GM23248 (cell line): Measurements from ENCODE around the gene NKAIN1. TPM values are rescaled to one million over a fixed set of nuclear protein-coding genes. Genes with fewer than 3 reads are reported as not detected.

Source experiments
- DNase-seq: peaks from one replicate; pipeline ENCODE4 v3.0.0-alpha.2; 2015
- H2AFZ ChIP-seq: fragments of 200-600 bp; sonication (generic); 2 replicates; pipeline ENCODE4 v1.6.1; 2016; ENCODE audit warnings: antibody characterized with exemption
- H3F3A ChIP-seq: fragments of 200-600 bp; sonication (generic); 2 replicates; pipeline ENCODE4 v1.6.1; 2016; ENCODE audit warnings: mild to moderate bottlenecking, antibody characterized with exemption, mixed run types; ENCODE audit not compliant: insufficient read depth
- H3K27ac ChIP-seq: fragments of 200-600 bp; sonication (generic); 2 replicates; pipeline ENCODE4 v1.5.1; 2016; ENCODE audit warnings: mild to moderate bottlenecking
- H3K27me3 ChIP-seq: fragments of 200-600 bp; sonication (generic); replicated peaks from 2 replicates; pipeline ENCODE4 v1.6.1; 2016; ENCODE audit warnings: mild to moderate bottlenecking; ENCODE audit not compliant: insufficient read depth
- H3K36me3 ChIP-seq: fragments of 200-600 bp; sonication (generic); 2 replicates; pipeline ENCODE4 v1.6.1; 2016; ENCODE audit warnings: low read depth, mild to moderate bottlenecking
- H3K4me1 ChIP-seq: fragments of 200-600 bp; sonication (generic); 2 replicates; pipeline ENCODE4 v1.6.1; 2016; ENCODE audit warnings: mild to moderate bottlenecking; ENCODE audit not compliant: insufficient read depth
- H3K4me2 ChIP-seq: fragments of 200-600 bp; sonication (generic); one replicate; pipeline ENCODE4 v1.6.1; 2016; ENCODE audit warnings: mild to moderate bottlenecking; ENCODE audit not compliant: unreplicated experiment
- H3K4me3 ChIP-seq: fragments of 200-600 bp; sonication (generic); 2 replicates; pipeline ENCODE4 v1.5.1; 2016; ENCODE audit warnings: mild to moderate bottlenecking
- H3K79me2 ChIP-seq: fragments of 200-600 bp; sonication (generic); 2 replicates; pipeline ENCODE4 v1.6.1; 2016; ENCODE audit warnings: mild to moderate bottlenecking; ENCODE audit not compliant: insufficient read depth
- H3K9ac ChIP-seq: fragments of 200-600 bp; sonication (generic); 2 replicates; pipeline ENCODE4 v1.6.1; 2016; ENCODE audit warnings: mild to moderate bottlenecking
- H3K9me2 ChIP-seq: fragments of 200-600 bp; sonication (generic); 2 replicates; pipeline ENCODE4 v1.6.1; 2016; ENCODE audit warnings: mixed run types, mild to moderate bottlenecking, moderate library complexity; ENCODE audit not compliant: insufficient read depth
- H3K9me3 ChIP-seq: fragments of 200-600 bp; sonication (generic); one replicate; pipeline ENCODE4 v1.6.1; 2017; ENCODE audit warnings: low read depth
- H4K20me1 ChIP-seq: fragments of 200-600 bp; sonication (generic); 2 replicates; pipeline ENCODE4 v1.6.0; 2016; ENCODE audit not compliant: insufficient read depth
- EZH2 ChIP-seq: fragments of 200-600 bp; sonication (generic); IDR thresholded peaks from 2 replicates; pipeline ENCODE4 v1.6.1; 2018; ENCODE audit warnings: antibody characterized with exemption, mild to moderate bottlenecking; ENCODE audit not compliant: insufficient read depth, poor library complexity, severe bottlenecking
- EZH2phosphoT487 ChIP-seq: fragments of 200-600 bp; sonication (generic); IDR thresholded peaks from 2 replicates; pipeline ENCODE4 v1.6.1; 2018; ENCODE audit warnings: antibody characterized with exemption, moderate library complexity, mild to moderate bottlenecking, low read depth; ENCODE audit not compliant: insufficient read depth
- WGBS, 2 experiments: methylation state at CpG; one replicate each; pipeline ENCODE4 v1.1.6; 2015 to 2017; ENCODE audit warnings: low lambda C conversion rate in 2 of 2, low coverage in 1 of 2; ENCODE audit errors: missing lambda C conversion rate in 2 of 2; 5-methylcytosine and 5-hydroxymethylcytosine counted together
- in situ Hi-C: fragments of 300-500 bp; cut with MboI; formaldehyde crosslinking; loops from 2 replicates; pipeline ENCODE4 v1.15.0; 2020
- polyA plus RNA-seq: library from polyadenylated mRNA; unstranded; fragments of >200 nt; fragmentation: Nextera tagmentation; extraction: Ambion mirVana; gene quantifications from 2 replicates; pipeline ENCODE4 v1.2.1, GENCODE V29; 2016
- total RNA-seq: library from RNA; depleted of rRNA; stranded (reverse); fragments of >200 nt; shearing (Covaris generic); gene quantifications from 2 replicates; pipeline ENCODE4 v1.2.3, GENCODE V29; 2014

NKAIN1 gene
- total and polyA plus RNA-seq, 2 experiments from 2014 or later: 0.11 TPM; not detected in 1

- no peak overlapping the region for H2AFZ ChIP-seq
- H3F3A ChIP-seq: no peaks in the 10 kb centered on the region
- DNase-seq: no peak
- in situ Hi-C loops: no loop called here
- H3K4me3 ChIP-seq: no peak overlapping the region
- peaks cover 12% of the 10 kb centered on the region; the same call in 1 of the 2 replicates for H3K27me3 ChIP-seq
- WGBS, 2 experiments: 53 to 56% methylated on average over 5 of the region's 5 CpGs
- no peak overlapping the region for H3K4me2 ChIP-seq
- no peaks in the 10 kb centered on the region for H4K20me1 ChIP-seq
- no peak overlapping the region for H3K9ac ChIP-seq
- H3K27ac ChIP-seq: no peak overlapping the region
- no peak for TF ChIP-seq EZH2phosphoT487
- TF ChIP-seq EZH2: no peak
- H3K9me3 ChIP-seq: no peaks in the 10 kb centered on the region
- H3K36me3 ChIP-seq: no peaks in the 10 kb centered on the region
- H3K9me2 ChIP-seq: no peaks in the 10 kb centered on the region
- H3K4me1 ChIP-seq: no peaks in the 10 kb centered on the region
- no peaks in the 10 kb centered on the region for H3K79me2 ChIP-seq
Measured at GRCh38 chr1:31227891-31228568, 11.7 kb downstream of the NKAIN1 start.

- Histone ChIP-seq H3F3A (no peaks in the 10 kb centered on the region), H3K27me3 (peaks cover 5% of the 10 kb centered on the region; the same call in 1 of the 2 replicates), H3K27ac (no peak overlapping the region), H3K4me2 (no peak overlapping the region), H3K9me3 (no peaks in the 10 kb centered on the region), H2AFZ (no peak overlapping the region), H3K36me3 (no peaks in the 10 kb centered on the region), H3K4me3 (no peak overlapping the region), H3K79me2 (no peaks in the 10 kb centered on the region), H3K9me2 (no peaks in the 10 kb centered on the region), H4K20me1 (no peaks in the 10 kb centered on the region), H3K4me1 (no peaks in the 10 kb centered on the region), H3K9ac (no peak overlapping the region)
- in situ Hi-C loops: no loop called here
- TF ChIP-seq EZH2 (no peak), EZH2phosphoT487 (no peak)
- WGBS, 2 experiments: 25 to 26% methylated on average over 9 of the region's 9 CpGs
- no peak for DNase-seq
Measured at GRCh38 chr1:31224068-31224467, 15.6 kb downstream of the NKAIN1 start.

GRCh38 chr1:31222176-31222575 is 17.5 kb downstream of the NKAIN1 start:
- no peaks in the 10 kb centered on the region for H4K20me1 ChIP-seq
- H3K4me2 ChIP-seq: no peak overlapping the region
- H3K36me3 ChIP-seq: no peaks in the 10 kb centered on the region
- H3K4me3 ChIP-seq: no peak overlapping the region
- no peak for TF ChIP-seq EZH2phosphoT487
- TF ChIP-seq EZH2: no peak
- H3K9me3 ChIP-seq: no peaks in the 10 kb centered on the region
- WGBS, 2 experiments: 48 to 57% methylated on average over 3 of the region's 3 CpGs
- no peaks in the 10 kb centered on the region for H3F3A ChIP-seq
- H3K9me2 ChIP-seq: no peaks in the 10 kb centered on the region
- DNase-seq: no peak
- H3K27ac ChIP-seq: no peak overlapping the region
- H3K27me3 ChIP-seq: peaks cover 5% of the 10 kb centered on the region; the same call in 1 of the 2 replicates
- H2AFZ ChIP-seq: no peak overlapping the region
- in situ Hi-C loops: no loop called here
- no peaks in the 10 kb centered on the region for H3K4me1 ChIP-seq
- H3K79me2 ChIP-seq: no peaks in the 10 kb centered on the region
- no peak overlapping the region for H3K9ac ChIP-seq

- Histone ChIP-seq H3K79me2 (no peaks in the 10 kb centered on the region), H3F3A (no peaks in the 10 kb centered on the region), H4K20me1 (no peaks in the 10 kb centered on the region), H3K36me3 (no peaks in the 10 kb centered on the region), H3K4me3 (no peak overlapping the region), H3K9ac (no peak overlapping the region), H2AFZ (no peak overlapping the region), H3K27me3 (peaks cover 5% of the 10 kb centered on the region; the same call in 1 of the 2 replicates), H3K9me3 (no peaks in the 10 kb centered on the region), H3K9me2 (no peaks in the 10 kb centered on the region), H3K4me1 (no peaks in the 10 kb centered on the region), H3K27ac (no peak overlapping the region), H3K4me2 (no peak overlapping the region)
- TF ChIP-seq EZH2 (no peak), EZH2phosphoT487 (no peak)
- WGBS, 2 experiments: 64 to 73% methylated on average over 6 of the region's 6 CpGs
- in situ Hi-C loops: no loop called here
- DNase-seq: no peak
Measured at GRCh38 chr1:31221072-31221471, 18.6 kb downstream of the NKAIN1 start.

DNA sequence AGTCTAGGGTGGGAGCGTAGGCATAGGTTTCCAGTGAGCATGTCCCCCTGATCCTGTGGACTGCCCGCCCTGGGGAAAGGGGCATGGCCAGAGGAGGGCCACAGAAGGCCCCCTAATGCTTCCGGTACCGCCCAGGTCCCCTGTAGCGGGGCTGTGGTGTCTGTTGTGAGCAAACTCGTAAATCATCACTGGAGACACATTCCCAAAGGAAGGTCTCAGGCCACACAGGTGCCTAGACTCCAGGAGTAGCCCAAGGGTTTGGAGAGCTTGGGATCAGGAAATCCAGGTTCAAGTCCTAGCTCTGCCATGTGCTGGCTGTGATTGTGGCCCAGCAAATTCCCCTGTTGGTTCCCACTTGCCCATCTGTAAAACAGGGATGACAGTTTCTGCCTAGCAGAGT is 20.2 kb downstream of the NKAIN1 start:
- no peaks in the 10 kb centered on the region for H3F3A ChIP-seq
- peaks cover 4% of the 10 kb centered on the region for H3K27me3 ChIP-seq
- H3K9me3 ChIP-seq: no peaks in the 10 kb centered on the region
- 69 to 71% methylated on average over 6 of the region's 6 CpGs for WGBS, 2 experiments
- no peak overlapping the region for H3K27ac ChIP-seq
- no peaks in the 10 kb centered on the region for H3K9me2 ChIP-seq
- H3K9ac ChIP-seq: no peak overlapping the region
- no peaks in the 10 kb centered on the region for H3K79me2 ChIP-seq
- in situ Hi-C loops: no loop called here
- DNase-seq: no peak
- no peak overlapping the region for H2AFZ ChIP-seq
- H3K4me1 ChIP-seq: no peaks in the 10 kb centered on the region
- no peak overlapping the region for H3K4me2 ChIP-seq
- no peak overlapping the region for H3K4me3 ChIP-seq
- TF ChIP-seq EZH2 (no peak), EZH2phosphoT487 (no peak)
- no peaks in the 10 kb centered on the region for H3K36me3 ChIP-seq
- no peaks in the 10 kb centered on the region for H4K20me1 ChIP-seq
